ENCODE measurements around the gene FGF14.

GRCh38 chr13:102394158-102395053 lies 7.4 kb downstream of the FGF14 start:
- TF ChIP-seq, protein P1, sequence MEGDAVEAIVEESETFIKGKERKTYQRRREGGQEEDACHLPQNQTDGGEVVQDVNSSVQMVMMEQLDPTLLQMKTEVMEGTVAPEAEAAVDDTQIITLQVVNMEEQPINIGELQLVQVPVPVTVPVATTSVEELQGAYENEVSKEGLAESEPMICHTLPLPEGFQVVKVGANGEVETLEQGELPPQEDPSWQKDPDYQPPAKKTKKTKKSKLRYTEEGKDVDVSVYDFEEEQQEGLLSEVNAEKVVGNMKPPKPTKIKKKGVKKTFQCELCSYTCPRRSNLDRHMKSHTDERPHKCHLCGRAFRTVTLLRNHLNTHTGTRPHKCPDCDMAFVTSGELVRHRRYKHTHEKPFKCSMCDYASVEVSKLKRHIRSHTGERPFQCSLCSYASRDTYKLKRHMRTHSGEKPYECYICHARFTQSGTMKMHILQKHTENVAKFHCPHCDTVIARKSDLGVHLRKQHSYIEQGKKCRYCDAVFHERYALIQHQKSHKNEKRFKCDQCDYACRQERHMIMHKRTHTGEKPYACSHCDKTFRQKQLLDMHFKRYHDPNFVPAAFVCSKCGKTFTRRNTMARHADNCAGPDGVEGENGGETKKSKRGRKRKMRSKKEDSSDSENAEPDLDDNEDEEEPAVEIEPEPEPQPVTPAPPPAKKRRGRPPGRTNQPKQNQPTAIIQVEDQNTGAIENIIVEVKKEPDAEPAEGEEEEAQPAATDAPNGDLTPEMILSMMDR (IDR thresholded peaks at IDR 0.05; ENCODE audit: insufficient read depth, low read depth, low read length) = peak; percentile 10
- peak; percentile 34 for TF ChIP-seq EZH2 (IDR thresholded peaks at IDR 0.05; ENCODE audit: insufficient read depth, low read length)

Data from astrocyte (in vitro differentiated cells and primary cell).